ENCODE measurements around the gene LRP1B. TPM values are rescaled to one million over a fixed set of nuclear protein-coding genes. Genes with fewer than 3 reads are reported as not detected.

Gene LRP1B
- polyA plus RNA-seq, 1 donor from 2014 or later: 12.7 TPM

- no peak overlapping the region for H3K9ac ChIP-seq (ENCODE audit: low read length)
- no peaks in the 10 kb centered on the region for H3K79me2 ChIP-seq (replicated peaks; ENCODE audit: insufficient read depth, low read length)
- H4K20me1 ChIP-seq (ENCODE audit: insufficient read depth): no peaks in the 10 kb centered on the region
- no peak overlapping the region for H3K4me3 ChIP-seq (ENCODE audit: low read length)
- no peaks in the 10 kb centered on the region for H3F3A ChIP-seq (ENCODE audit: insufficient read depth, low read length, poor library complexity, severe bottlenecking)
- H3K4me2 ChIP-seq (ENCODE audit: low read length): no peak overlapping the region
- no peaks in the 10 kb centered on the region for H3K27me3 ChIP-seq (ENCODE audit: insufficient read depth, low read depth, low read length)
- H3K9me2 ChIP-seq (ENCODE audit: insufficient read depth, low read length): no peaks in the 10 kb centered on the region
- H3K36me3 ChIP-seq (ENCODE audit: insufficient read depth, low read length): no peaks in the 10 kb centered on the region
- TF ChIP-seq RAD21 (conservative IDR thresholded peaks at IDR 0.05): no peak
- TF ChIP-seq REST (IDR thresholded peaks at IDR 0.05; ENCODE audit: borderline replicate concordance): no peak
- no peak for TF ChIP-seq CTCF (IDR thresholded peaks at IDR 0.05; ENCODE audit: poor library complexity, severe bottlenecking)
- TF ChIP-seq EP300 (conservative IDR thresholded peaks at IDR 0.05; ENCODE audit: poor library complexity, severe bottlenecking): no peak
- TF ChIP-seq TAF1 (IDR thresholded peaks at IDR 0.05; ENCODE audit: low read depth): no peak
- TF ChIP-seq MXI1 (conservative IDR thresholded peaks at IDR 0.05; ENCODE audit: poor library complexity, severe bottlenecking): no peak
- no peak for TF ChIP-seq POLR2AphosphoS5 (IDR thresholded peaks at IDR 0.05)
- no peak for TF ChIP-seq EZH2 (IDR thresholded peaks at IDR 0.05; ENCODE audit: borderline replicate concordance, insufficient read depth, low read length, poor library complexity, severe bottlenecking)
- no peak for TF ChIP-seq SMC3 (conservative IDR thresholded peaks at IDR 0.05; ENCODE audit: poor library complexity)
- no peak overlapping the region for H2AFZ ChIP-seq (ENCODE audit: low read depth, low read length)
- H3K9me3 ChIP-seq (ENCODE audit: low read length): no peaks in the 10 kb centered on the region
- no peak overlapping the region for H3K27ac ChIP-seq (ENCODE audit: low read length)
Observed at GRCh38 chr2:141723814-141724213, 407.0 kb downstream of the LRP1B start.

- H3K27me3 ChIP-seq (ENCODE audit: insufficient read depth, low read depth, low read length): no peaks in the 10 kb centered on the region
- no peak overlapping the region for H3K4me2 ChIP-seq (ENCODE audit: low read length)
- no peaks in the 10 kb centered on the region for H4K20me1 ChIP-seq (ENCODE audit: insufficient read depth)
- no peaks in the 10 kb centered on the region for H3F3A ChIP-seq (ENCODE audit: insufficient read depth, low read length, poor library complexity, severe bottlenecking)
- TF ChIP-seq CTCF (IDR thresholded peaks at IDR 0.05; ENCODE audit: poor library complexity, severe bottlenecking) (no peak), EZH2 (IDR thresholded peaks at IDR 0.05; ENCODE audit: borderline replicate concordance, insufficient read depth, low read length, poor library complexity, severe bottlenecking) (no peak), MXI1 (conservative IDR thresholded peaks at IDR 0.05; ENCODE audit: poor library complexity, severe bottlenecking) (no peak), REST (IDR thresholded peaks at IDR 0.05; ENCODE audit: borderline replicate concordance) (no peak), POLR2AphosphoS5 (IDR thresholded peaks at IDR 0.05) (no peak), EP300 (conservative IDR thresholded peaks at IDR 0.05; ENCODE audit: poor library complexity, severe bottlenecking) (no peak), RAD21 (conservative IDR thresholded peaks at IDR 0.05) (no peak), TAF1 (IDR thresholded peaks at IDR 0.05; ENCODE audit: low read depth) (no peak), SMC3 (conservative IDR thresholded peaks at IDR 0.05; ENCODE audit: poor library complexity) (no peak)
- no peak overlapping the region for H2AFZ ChIP-seq (ENCODE audit: low read depth, low read length)
- H3K79me2 ChIP-seq (replicated peaks; ENCODE audit: insufficient read depth, low read length): no peaks in the 10 kb centered on the region
- H3K36me3 ChIP-seq (ENCODE audit: insufficient read depth, low read length): no peaks in the 10 kb centered on the region
- H3K9me3 ChIP-seq (ENCODE audit: low read length): no peaks in the 10 kb centered on the region
- H3K27ac ChIP-seq (ENCODE audit: low read length): no peak overlapping the region
- H3K9me2 ChIP-seq (ENCODE audit: insufficient read depth, low read length): no peaks in the 10 kb centered on the region
- no peak overlapping the region for H3K9ac ChIP-seq (ENCODE audit: low read length)
- H3K4me3 ChIP-seq (ENCODE audit: low read length): no peak overlapping the region
Observed at GRCh38 chr2:141720476-141720875, 410.3 kb downstream of the LRP1B start.

Data from neural cell (in vitro differentiated cells).